D721Med (cell line): ENCODE measurements around the gene MYO5C.

Experiments used
- DNase-seq: peaks from one replicate; pipeline ENCODE4 v3.0.0; 2011; ENCODE audit warnings: low spot score; ENCODE audit not compliant: insufficient read length
- FAIRE-seq: peaks from 2 replicates; lab custom pipeline; 2011; peaks lifted over from hg19 to GRCh38; lab: Jason Lieb, UNC
- CTCF ChIP-seq: IDR thresholded peaks from 2 replicates; pipeline ENCODE4 v1.5.1; 2012; ENCODE audit warnings: mild to moderate bottlenecking, control low read depth; ENCODE audit not compliant: insufficient read depth; ENCODE audit errors: missing control alignments

The MYO5C gene

GRCh38 chr15:52196891-52197290, 98.7 kb downstream of the MYO5C start:
- DNase-seq (no peak), FAIRE-seq (no peak)
- no peak for TF ChIP-seq CTCF

DNA sequence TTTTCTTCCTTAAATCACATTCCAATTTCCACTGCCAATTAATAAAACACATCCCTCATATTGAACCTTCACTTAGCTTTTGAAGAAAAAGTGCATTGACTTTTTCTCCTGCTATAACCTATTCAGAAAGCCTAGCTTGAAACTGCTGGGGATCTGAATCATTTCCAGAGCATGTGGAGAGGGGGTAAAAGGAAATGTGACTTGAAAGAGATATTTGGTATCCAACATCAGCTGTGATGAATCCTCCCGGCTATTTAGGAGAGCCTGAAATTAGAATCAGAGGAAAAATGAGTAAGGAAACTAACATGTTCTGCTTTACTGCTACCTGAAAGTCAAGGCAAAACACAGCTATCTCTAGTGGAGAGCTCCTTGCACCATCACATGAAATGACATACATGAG, 101.8 kb downstream of the MYO5C start:
- no peak for FAIRE-seq
- no peak for TF ChIP-seq CTCF
- no peak for DNase-seq

DNA sequence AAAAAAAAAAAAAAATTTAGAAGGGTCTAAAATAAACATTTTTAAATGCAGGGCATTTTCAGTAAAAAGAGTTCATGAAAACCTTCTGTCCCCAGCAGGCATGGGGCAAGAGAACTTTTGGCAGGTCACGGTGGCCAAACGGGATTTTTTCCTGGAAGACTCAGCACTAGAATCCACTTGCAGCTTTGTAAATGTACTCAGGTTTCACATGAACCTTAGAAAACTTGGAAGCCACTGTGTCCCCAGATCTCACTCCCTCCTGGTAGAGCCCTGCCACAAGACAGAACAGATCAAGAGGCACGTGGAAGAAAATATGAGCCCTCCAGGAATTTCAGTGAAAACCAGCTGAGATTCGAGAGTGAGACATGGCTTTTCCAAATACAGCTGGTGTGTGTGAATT, 102.3 kb downstream of the MYO5C start:
- TF ChIP-seq CTCF: no peak
- DNase-seq (no peak), FAIRE-seq (no peak)

- FAIRE-seq (peak; percentile 95), DNase-seq (peak; percentile 63)
Observed at GRCh38 chr15:52191207-52191606, 104.4 kb downstream of the MYO5C start, which contains the start of gene GNB5. Gene GNB5, minus strand, starts transcription at chr15:52191392. Its CDS starts 6,716 bp downstream, at chr15:52184676.

DNA sequence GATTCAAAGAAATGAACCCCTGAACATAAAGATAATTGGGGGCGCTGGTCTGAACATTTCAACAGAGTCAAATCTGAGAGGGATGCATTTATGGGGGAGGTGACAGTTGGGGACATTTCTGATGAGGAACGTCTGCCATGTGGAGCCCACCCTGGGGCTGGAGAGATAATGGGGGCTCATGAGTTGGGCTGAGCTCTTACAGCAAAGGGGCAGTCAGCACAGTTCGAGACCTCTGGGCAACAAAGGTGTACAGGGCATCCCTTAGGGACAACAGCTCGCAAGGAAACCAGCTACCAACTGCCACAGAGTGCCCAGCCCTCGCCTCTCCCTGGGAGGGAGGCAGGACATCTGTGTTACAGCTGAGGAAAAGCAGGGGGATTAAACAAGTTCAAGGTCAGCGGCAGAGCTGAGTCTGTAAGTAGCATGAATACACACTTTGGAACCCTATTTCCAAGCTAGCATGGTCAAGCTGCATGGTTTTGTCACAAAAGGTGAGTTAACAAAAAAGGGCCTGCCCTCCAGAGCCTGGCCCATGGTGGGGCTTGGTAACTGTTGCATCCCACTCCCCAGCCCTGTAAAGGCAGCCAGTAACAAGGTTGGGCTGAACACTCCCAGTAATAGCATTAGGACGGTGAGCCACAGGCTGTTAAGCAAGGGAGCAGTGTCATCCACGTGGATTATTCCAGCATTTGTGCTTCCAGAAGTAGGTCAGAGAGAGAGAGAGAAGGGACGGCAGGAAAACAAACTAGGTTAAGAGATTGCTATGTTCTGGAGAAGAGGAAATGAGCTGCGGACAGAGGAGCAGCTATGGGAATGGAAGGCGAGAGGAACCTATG, 108.7 kb downstream of the MYO5C start:
- DNase-seq: no peak
- FAIRE-seq: peak; percentile 82
- no peak for TF ChIP-seq CTCF

More at GRCh38 chr15:52191207-52191606, 104.4 kb downstream of the MYO5C start, which contains the start of gene GNB5:
- TF ChIP-seq CTCF: peak; percentile 73

DNA sequence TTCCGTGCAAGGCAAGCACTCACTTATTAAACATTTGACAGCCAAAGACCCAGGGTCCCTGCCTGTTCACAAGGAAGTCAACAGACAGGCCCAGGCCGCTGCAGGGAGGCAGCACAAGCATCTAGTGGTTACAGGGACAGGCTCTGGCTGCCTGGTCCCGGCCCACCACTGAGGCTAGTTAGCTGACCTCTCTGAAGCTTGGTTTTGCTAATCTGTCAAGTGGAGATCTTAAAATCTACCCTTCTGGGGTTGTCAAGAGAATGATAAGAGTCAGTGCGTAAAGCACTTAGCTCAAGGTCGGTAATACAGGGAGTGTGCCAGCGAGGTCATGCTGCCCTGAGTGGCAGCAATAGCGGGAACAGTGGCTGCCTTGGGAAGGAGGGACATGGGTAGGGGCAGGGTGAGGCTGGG, 110.4 kb downstream of the MYO5C start:
- no peak for TF ChIP-seq CTCF
- FAIRE-seq (no peak), DNase-seq (no peak)

DNA sequence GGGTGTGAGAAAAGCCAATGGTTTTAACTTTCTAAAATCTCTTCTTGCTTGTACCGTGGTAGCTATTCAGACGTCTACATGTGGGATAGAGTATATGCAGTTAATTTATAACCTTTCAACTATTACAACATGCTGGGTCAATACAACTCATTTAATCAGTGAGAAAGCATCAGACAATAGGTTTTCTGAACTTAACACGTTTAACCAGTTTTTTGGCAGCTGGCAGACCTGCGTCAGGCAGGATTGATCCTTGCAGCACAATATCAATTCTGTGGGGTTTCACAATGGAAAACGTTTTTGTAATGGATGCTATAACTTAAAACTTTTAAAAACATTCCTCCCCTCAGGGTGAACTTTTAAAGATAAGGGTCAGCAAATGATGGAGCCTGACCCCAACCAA, 110.9 kb downstream of the MYO5C start:
- FAIRE-seq (no peak), DNase-seq (no peak)

More for the DNA sequence above, 110.9 kb downstream of the MYO5C start:
- no peak for TF ChIP-seq CTCF
